NCI-H226 (cell line): ENCODE results near the gene SMG7.
"Not testable (repeated sequence)": the region's sequence is repeated elsewhere in the genome, so short reads cannot be mapped to it uniquely, and the experiment has no call there.

Experiments
- DNase-seq: peaks from one replicate; pipeline ENCODE4 v3.0.0-alpha.2; 2015

Gene SMG7, protein sequence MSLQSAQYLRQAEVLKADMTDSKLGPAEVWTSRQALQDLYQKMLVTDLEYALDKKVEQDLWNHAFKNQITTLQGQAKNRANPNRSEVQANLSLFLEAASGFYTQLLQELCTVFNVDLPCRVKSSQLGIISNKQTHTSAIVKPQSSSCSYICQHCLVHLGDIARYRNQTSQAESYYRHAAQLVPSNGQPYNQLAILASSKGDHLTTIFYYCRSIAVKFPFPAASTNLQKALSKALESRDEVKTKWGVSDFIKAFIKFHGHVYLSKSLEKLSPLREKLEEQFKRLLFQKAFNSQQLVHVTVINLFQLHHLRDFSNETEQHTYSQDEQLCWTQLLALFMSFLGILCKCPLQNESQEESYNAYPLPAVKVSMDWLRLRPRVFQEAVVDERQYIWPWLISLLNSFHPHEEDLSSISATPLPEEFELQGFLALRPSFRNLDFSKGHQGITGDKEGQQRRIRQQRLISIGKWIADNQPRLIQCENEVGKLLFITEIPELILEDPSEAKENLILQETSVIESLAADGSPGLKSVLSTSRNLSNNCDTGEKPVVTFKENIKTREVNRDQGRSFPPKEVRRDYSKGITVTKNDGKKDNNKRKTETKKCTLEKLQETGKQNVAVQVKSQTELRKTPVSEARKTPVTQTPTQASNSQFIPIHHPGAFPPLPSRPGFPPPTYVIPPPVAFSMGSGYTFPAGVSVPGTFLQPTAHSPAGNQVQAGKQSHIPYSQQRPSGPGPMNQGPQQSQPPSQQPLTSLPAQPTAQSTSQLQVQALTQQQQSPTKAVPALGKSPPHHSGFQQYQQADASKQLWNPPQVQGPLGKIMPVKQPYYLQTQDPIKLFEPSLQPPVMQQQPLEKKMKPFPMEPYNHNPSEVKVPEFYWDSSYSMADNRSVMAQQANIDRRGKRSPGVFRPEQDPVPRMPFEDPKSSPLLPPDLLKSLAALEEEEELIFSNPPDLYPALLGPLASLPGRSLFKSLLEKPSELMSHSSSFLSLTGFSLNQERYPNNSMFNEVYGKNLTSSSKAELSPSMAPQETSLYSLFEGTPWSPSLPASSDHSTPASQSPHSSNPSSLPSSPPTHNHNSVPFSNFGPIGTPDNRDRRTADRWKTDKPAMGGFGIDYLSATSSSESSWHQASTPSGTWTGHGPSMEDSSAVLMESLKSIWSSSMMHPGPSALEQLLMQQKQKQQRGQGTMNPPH

DNA sequence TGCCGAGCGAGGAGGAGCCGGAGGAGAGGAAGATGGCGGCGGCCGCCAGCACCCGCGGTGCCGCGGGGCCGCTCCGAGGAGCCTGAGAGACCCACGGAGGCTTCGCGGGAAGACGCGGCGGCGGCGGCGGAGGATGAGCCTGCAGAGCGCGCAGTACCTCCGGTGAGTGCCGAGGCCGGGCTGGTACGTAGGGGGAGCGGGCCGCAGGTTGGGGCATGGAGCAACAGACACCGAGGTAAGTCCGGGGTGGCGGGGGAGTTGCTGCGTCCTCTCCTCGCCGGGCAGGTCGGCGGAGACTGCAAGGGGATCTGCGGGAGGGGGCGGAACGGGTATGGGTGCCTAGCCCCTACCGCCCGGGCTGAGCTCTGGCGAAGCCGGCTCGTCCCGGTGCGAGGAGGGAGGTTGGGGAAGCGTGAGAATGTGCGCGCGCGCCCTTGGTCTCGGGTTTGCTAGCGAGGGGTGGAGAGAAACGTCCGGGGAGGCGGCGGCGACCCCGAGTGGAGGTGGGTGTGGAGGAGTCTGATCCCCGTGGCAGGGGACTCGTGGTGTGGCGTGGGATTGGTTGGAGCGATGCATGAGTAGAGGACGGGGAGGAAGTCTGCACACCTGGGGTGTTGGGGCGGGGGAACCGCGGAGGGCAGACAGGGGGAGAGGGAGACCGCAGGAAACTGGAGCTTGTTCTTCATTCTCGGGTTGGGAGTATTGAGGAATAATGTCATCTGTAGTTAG, at the start of gene SMG7:
Gene SMG7 (plus strand): TSS at position 12 of the 729 bp plus-strand sequence. CDS start 122 bp downstream, at position 134.
- DNase-seq: no peak

- no peak for DNase-seq
Observed at GRCh38 chr1:183423541-183423940, 48.8 kb upstream of the SMG7 start.

- no peak for DNase-seq
Observed at GRCh38 chr1:183424691-183425090, 47.6 kb upstream of the SMG7 start.

DNA sequence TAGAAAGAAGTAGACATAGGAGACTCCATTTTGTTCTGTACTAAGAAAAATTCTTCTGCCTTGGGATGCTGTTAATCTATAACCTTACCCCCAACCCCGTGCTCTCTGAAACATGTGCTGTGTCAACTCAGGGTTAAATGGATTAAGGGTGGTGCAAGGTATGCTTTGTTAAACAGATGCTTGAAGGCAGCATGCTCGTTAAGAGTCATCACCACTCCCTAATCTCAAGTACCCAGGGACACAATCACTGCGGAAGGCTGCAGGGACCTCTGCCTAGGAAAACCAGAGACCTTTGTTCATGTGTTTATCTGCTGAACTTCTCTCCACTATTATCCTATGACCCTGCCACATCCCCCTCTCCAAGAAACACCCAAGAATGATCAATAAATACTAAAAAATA, 44.7 kb upstream of the SMG7 start:
- DNase-seq: not testable (repeated sequence)

DNA sequence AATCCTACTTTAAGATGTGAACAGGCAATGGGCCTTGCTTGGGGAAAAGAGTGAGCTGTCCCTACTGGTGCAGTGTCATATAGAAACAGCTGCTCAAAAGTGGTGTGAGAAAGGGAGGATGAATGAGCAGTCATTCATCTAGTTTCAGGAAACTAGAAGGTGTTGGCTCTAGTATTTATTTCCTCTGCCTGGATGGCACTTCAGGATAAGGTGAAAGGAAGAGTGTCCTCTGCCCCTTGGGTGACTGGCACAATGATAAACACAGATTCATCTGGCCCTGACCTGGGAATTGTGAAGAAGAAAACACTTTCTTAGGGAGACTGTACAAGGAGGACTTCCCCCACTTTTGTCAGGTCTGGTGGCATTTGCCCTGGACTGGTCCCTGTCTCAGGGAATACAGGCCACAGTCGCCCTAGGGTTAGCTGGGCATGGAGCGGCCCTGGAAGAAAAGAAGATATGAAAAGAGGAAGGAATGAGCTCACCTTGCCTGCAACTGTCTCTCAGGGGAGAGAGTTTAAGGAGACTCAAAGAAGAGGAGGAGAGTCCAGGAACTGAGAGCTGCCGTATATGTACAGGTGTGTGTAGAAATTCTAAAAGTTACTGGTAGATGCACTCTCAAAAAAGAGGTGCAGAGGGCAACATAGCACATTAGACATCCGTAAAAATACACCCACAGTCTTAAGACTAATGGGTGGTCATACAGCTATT, 40.3 kb upstream of the SMG7 start:
- DNase-seq: no peak

GRCh38 chr1:183432548-183432875, 39.8 kb upstream of the SMG7 start:
- DNase-seq: no peak

DNA sequence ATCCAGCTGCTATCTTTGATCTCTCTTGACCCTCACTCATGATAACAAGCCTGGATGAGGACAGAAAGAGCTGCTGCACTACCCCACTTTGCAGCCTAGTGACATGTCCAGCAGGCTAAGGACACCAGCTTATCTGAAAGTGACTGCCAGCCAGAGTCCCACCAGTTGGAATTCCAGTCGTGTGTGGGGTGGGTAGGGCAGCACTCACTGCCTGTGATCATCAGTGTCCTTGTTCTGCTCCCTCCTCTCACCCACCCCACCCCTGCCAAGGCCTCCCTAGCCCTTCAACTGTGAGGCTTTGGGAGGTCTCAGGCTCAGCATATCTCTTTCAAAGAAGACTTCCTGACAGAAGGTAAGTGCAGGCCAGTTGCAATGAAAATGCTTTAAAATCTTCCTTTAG, 38.6 kb upstream of the SMG7 start:
- no peak for DNase-seq

DNA sequence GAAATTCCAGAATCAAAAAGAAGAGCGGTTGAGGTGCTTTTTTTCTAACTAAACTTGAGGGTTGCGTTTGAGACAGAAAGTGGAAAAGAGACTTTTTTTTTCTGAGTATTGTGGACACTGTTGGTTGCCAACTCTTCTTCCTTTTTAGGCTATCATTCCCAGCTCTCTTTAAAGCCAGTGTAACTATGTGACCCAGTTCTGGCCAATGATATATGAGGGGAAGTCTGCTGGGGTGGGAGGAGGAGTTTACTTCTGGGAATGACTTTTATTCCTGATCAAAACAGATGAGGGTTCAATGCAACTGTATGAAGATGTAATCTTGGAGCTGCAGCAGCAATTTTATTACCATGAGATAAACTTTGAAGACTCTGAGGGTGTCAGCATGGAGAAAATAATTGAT, 36.8 kb upstream of the SMG7 start:
- DNase-seq: no peak

- DNase-seq: no peak
Observed at GRCh38 chr1:183438060-183438459, 34.2 kb upstream of the SMG7 start.

GRCh38 chr1:183443011-183443410, 29.3 kb upstream of the SMG7 start:
- no peak for DNase-seq

DNA sequence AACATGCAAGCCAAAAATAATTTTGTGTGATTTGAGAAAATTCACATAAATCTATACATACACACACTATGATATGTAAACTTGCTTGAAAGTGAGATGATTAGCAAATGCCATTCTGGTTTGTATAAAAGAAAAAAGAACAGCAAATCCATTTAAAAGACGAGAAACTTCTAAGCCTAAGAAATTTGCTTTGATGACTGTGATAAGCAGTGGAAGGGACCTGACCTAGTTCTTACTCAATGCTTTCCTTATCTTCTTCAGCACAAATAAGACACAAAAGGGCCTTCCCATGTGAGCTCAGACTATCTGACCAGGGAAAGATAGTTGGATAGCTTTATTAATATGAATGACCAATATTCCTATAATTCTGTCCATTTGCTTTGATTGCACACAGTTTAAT, 28.8 kb upstream of the SMG7 start:
- DNase-seq: no peak

DNA sequence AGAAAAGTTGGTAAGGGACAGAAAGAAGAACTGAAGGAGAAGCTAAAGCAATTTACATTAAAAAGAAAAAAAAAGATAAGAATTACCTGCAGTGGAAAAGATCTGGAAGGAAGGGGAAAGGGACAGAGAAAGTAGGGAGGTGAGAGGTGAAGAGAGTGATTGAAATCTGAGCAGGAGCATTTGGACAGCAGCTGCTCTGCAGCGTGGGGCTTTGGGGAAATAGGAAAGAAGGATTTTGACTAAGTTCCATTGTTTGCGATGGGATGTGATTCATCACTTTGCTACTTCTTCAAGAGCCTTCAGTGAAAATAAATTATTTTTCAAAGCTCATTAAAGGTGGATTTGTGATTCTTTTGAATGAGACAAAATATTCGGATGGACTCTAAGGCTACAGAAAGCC, 28.1 kb upstream of the SMG7 start:
- no peak for DNase-seq

DNA sequence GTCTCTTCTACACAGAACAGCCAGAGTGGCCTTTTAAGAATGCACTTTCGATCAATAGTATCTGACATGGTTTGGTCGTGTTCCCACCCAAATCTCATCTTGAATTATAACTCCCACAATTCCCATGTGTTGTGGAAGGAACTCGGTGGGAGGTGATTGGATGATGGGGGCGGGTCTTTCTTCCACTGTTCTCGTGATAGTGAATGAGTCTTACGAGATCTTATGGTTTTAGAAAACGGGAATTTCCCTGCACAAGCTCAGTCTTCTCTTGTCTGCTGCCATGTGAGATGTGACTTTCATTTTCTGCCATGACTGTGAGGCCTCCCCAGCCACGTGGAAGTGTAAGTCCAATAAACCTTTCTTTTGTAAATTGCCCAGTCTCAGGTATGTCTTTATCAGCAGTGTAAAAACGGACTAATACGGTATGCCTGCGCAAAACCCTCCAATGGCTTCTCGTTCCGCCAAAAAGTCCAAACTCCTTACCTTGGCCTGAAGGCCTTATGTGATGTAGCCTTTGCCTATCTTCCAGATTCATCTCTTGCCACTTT, 23.0 kb upstream of the SMG7 start:
- no peak for DNase-seq

DNA sequence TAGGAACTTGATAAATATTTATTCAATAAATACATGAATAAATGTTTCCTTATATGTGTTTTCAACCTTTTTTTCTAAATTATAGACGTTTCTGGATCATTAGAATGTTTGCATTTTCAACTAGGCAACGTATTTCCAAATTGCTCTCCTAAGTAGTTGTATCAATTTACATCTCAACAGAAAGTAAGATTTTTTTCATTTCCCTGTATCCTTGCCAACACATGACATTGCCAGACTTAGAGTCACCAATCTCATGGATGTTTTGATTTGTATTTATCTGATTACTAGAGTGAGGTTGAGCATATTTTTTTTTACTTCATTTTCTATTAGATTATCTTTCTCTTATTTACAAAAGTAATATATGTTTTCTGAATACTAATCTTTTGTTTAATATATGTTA, 22.2 kb upstream of the SMG7 start:
- DNase-seq: no peak

DNA sequence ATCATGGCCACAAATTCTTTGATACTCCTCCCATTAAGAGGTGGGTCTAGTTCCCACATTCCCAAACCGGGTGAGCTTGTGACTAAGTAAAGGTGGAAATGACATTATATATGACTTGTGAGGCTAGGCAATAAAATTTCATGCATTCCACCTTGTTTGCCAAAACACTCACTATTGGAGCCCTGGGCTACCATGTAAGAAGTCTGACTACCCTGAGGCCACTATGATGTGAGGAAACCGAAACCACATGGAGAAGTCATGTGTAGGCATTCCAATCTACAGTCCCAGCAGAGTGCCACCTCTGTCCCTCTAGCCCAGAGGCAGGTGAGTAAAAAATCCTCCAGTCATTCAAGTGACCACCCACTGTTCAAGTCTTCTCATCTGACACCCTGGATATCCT, 17.9 kb upstream of the SMG7 start:
- no peak for DNase-seq

GRCh38 chr1:183456826-183457225, 15.5 kb upstream of the SMG7 start:
- no peak for DNase-seq

- DNase-seq: no peak
Observed at GRCh38 chr1:183457449-183457848, 14.8 kb upstream of the SMG7 start.

GRCh38 chr1:183460596-183460995, 11.7 kb upstream of the SMG7 start:
- DNase-seq: no peak

DNA sequence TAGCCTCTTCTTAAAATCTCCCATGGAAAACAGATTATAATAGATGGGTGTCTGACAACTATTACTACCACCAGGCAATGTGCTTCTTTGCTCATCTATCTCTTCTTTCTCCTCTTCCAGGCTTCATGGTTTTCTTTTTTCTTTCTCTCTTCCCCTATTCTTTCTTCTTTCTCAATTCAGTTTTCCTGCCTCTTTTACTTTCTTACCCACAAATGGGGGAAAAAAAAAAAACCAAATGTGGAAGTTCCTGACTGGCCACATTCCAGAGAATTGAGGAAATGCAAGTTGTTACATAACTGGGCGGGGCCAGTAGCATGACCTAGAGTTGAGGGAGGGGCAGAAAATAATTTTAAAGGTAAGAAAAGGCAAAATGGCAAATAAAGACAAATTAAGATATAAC, 10.9 kb upstream of the SMG7 start:
- peak; percentile 34 for DNase-seq

DNA sequence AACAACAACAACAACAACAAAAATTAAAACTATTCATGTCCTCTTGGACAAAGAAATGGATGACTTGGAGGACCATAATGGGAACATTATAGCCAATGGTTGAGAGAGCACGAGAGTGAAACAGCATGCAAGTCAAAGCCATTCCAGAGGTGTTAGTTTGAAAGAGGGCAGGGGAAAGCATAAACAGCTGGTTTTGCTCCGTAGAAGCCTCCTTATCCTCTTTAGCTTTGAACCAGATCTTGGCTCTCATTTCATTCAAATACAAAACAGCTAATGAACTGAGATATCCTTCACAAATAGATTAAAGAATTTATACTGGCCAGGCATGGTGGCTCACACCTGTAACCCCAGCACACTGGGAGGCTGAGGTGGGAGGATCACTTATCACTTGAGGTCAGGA, 8.7 kb upstream of the SMG7 start:
- no peak for DNase-seq

DNA sequence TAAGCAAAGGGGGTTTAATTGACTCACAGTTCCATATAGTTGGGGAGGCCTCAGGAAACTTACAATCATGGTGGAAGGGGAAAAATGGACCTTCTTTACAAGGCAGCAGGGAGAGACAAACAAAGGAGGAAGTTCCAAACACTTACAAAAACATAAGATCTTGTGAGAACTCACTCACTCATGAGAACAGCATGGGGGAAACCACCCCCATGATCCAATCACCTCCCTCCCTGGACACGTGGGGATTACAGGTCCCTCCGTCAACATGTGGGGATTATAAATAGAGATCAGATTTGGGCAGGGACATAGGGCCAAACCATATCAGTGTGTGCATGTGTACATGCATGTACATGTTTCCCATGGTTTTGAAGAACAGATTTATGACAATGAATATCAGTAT, 5.5 kb upstream of the SMG7 start:
- no peak for DNase-seq

GRCh38 chr1:183467687-183468086, 4.6 kb upstream of the SMG7 start:
- DNase-seq: no peak
